T1000 (cell line): Measurements from ENCODE around the gene RBMS3.

ENCODE experiments used
- DNase-seq: peaks from one replicate; lab custom pipeline; 2025; ENCODE audit warnings: mixed read lengths; lab: John Stamatoyannopoulos, UW

The RBMS3 gene

GRCh38 chr3:29576675-29577074 lies 295.8 kb downstream of the RBMS3 start:
- no peak for DNase-seq

- no peak for DNase-seq
These were observed 296.4 kb downstream of the RBMS3 start for GRCh38 chr3:29577250-29577649.

- DNase-seq, result no peak
These were observed 300.4 kb downstream of the RBMS3 start for GRCh38 chr3:29581311-29581710.

GRCh38 chr3:29582273-29582672 lies 301.4 kb downstream of the RBMS3 start:
- DNase-seq, result no peak

- no peak for DNase-seq
These were observed 303.0 kb downstream of the RBMS3 start for GRCh38 chr3:29583861-29584260.

- no peak for DNase-seq
These were observed 304.5 kb downstream of the RBMS3 start for GRCh38 chr3:29585368-29585767.

- no peak for DNase-seq
These were observed 306.5 kb downstream of the RBMS3 start for GRCh38 chr3:29587340-29587739.

- no peak for DNase-seq
These were observed 309.1 kb downstream of the RBMS3 start for GRCh38 chr3:29590012-29590411.

- no peak for DNase-seq
These were observed 309.6 kb downstream of the RBMS3 start for GRCh38 chr3:29590461-29590860.

- no peak for DNase-seq
These were observed 310.7 kb downstream of the RBMS3 start for GRCh38 chr3:29591579-29591978.

GRCh38 chr3:29593802-29594201 lies 312.9 kb downstream of the RBMS3 start:
- DNase-seq, result no peak

GRCh38 chr3:29594261-29594660 lies 313.4 kb downstream of the RBMS3 start:
- no peak for DNase-seq

- no peak for DNase-seq
These were observed 316.6 kb downstream of the RBMS3 start for GRCh38 chr3:29597376-29598008.

GRCh38 chr3:29601861-29602585 lies 321.2 kb downstream of the RBMS3 start:
- no peak for DNase-seq

- no peak for DNase-seq
These were observed 325.0 kb downstream of the RBMS3 start for GRCh38 chr3:29605845-29606244.

- DNase-seq, result no peak
These were observed 325.5 kb downstream of the RBMS3 start for GRCh38 chr3:29606416-29606815.

GRCh38 chr3:29608414-29609327 lies 327.8 kb downstream of the RBMS3 start:
- DNase-seq, result no peak

- no peak for DNase-seq
These were observed 328.5 kb downstream of the RBMS3 start for GRCh38 chr3:29609328-29609811.

GRCh38 chr3:29610781-29611180 lies 329.9 kb downstream of the RBMS3 start:
- DNase-seq, result no peak

GRCh38 chr3:29611252-29611651 lies 330.4 kb downstream of the RBMS3 start:
- no peak for DNase-seq

GRCh38 chr3:29612536-29612935 lies 331.7 kb downstream of the RBMS3 start:
- DNase-seq, result no peak

GRCh38 chr3:29614954-29615353 lies 334.1 kb downstream of the RBMS3 start:
- DNase-seq, result no peak
